HG03139 (cell line): ENCODE data around the gene SEMA3D.
A peak's percentile ranks its signal among the peaks of the same experiment; 100 is the strongest.

Experiments
- ATAC-seq: cut with Tn5 transposase; IDR thresholded peaks from one replicate; pipeline ENCODE4 v1.9.1; 2021; ENCODE audit not compliant: unreplicated experiment

The SEMA3D gene

DNA sequence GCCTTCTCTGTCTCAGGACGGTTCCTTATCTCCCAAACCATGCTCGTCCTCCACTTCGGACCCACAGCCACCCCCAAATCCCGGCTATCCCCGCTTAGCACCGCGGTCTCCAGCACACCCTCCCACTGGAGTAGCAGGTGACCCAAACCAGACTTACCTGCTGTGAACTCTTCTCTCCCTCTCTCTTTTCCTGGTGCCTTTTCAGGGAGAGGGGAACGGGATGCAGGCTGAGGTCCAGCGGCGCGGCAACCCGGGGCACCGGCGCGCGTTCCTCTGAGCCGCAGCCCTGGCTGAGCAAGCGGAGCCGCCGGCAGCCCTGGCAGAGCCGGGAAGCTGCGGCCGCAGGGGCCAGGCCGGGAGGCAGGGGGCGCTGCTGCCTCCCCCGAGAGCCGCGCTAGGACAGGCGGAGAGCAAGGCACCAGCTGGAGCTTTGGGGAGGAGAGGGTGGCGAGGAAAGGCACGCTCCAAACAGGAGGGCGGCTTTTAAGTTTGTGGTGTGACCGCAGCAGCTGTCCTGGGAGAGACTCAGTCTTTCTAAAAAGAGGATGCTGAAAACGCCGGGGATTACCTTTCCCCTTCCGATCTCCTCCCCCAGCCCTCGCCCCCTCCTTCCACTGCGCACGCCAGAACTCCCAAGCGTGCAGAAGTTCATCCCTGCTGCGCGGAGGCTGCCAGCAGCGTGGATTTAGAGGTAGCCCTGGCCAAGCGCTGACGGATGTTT lies at the start of gene SEMA3D:
SEMA3D (minus strand) TSS at position 536 of the 721 bp plus-strand sequence. CDS start 65,165 bp downstream, outside the sequence.
- peak; percentile 95 for ATAC-seq

- ATAC-seq = no peak
These were observed 47.9 kb upstream of the SEMA3D start for GRCh38 chr7:85234730-85235129.

GRCh38 chr7:85232068-85232467 lies 45.2 kb upstream of the SEMA3D start:
- ATAC-seq = no peak

- no peak for ATAC-seq
These were observed 43.8 kb upstream of the SEMA3D start for GRCh38 chr7:85230623-85231022.

DNA sequence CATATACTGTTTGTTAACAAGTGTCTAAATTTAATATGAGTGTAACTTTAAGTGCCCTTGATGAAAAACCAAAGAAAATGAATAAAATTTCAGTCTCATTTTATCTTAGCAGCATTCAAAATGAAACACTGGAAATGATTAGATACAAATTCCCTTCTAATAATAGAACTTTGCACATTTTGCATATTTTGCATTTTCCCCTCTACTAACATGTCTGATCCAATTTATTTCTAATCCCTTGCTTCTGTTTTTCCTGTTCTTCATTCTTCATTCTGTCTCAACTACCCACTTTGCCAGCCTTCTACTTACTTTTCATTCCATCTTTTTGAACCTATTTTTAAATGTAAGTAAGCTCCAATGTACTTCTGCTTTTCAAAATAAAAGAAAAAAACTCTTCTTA lies 42.7 kb upstream of the SEMA3D start:
- no peak for ATAC-seq

GRCh38 chr7:85226361-85227085 lies 39.7 kb upstream of the SEMA3D start:
- ATAC-seq = no peak

DNA sequence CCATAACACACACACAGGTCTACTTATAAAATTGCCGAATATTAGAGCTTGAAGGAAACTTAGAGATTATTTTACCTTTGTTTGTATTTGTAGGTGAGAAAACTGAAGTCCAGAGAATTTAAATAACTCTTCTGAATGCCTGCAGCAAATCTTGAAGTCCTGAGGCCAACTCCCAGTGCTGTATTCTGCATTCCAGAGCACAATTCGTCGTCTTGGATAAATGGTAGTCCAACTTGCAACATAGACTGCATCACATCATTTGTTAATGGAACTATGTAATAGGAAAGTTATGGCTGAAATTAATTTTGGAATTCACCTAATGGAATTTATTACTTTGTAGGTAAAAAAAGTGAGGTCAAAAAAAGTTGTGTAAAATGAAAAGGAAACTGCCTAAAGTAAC lies 37.3 kb upstream of the SEMA3D start:
- ATAC-seq = no peak

DNA sequence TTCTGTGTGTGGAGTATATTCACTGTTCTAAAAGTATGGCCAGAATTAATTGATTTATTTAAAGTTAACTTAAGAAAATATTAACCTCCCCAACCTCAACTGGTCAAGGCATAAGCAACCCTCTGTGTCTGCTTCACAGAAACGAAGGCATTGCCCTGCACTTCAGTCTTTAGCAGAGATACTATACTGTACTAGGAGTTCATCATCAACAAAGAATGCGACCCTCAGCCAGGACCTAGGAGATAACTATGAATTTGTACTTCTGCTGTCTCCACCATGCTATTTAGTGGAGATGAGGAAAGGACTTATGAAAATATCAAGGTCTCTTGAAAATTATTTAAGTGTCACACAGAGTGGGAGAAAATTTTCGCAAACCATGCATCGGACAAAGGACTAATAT lies 35.7 kb upstream of the SEMA3D start:
- ATAC-seq = no peak

DNA sequence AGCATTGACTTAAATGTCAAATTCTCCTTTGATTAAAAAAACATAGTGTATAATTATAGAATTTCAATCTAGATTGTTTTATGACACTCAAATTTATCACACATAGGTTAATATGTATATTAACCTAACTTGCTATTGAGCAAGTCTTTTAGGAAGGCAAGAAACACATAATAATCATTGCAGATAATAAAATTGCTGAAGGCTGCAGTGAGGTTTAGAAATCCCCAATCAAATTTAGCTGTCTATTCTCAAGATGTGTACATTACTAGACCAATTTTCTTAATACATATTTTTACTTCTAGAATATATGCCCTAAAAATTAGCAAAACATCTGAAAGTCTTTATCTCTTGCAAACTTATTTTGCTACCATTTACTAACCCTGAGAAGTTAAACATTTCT lies 34.9 kb upstream of the SEMA3D start:
- ATAC-seq = no peak

DNA sequence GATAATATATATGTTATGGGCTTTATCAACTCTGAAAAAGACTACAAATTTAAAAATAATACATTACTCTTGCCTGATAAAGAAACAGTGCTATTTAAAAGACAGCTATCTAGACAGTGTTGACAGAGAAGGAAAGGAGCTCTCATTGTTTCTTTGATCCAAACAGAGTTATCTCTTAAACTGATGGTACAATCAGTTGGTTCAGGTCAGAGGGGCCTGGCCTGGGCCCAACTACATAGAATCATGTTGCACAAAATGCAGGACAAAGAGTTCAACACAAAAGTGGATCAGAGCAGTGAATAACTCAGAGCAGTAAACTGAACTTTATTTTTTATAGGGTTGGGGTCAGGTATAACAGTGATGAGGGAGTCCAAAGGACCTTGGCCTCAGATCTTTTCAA lies 33.8 kb upstream of the SEMA3D start:
- no peak for ATAC-seq

GRCh38 chr7:85220023-85220422 lies 33.2 kb upstream of the SEMA3D start:
- no peak for ATAC-seq

DNA sequence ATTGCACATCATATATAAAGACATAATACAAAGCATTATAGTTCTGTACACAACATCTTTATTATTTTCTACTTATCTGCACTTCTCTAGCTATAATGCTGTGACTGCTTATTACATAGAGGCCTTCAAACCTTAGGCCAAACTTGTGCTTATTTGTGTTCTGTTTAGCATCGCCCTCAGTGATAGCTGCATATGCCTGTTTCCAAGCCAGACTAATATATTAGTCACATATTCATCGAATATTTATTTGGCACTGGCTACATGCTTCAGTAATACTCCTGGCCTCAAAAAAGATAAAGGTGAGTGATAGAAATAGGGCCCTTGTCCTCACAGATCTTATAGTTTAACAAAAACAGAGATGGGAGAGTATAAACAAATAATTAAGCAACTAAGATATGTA lies 30.2 kb upstream of the SEMA3D start:
- ATAC-seq = no peak

GRCh38 chr7:85215098-85215497 lies 28.2 kb upstream of the SEMA3D start:
- ATAC-seq = peak; percentile 83

DNA sequence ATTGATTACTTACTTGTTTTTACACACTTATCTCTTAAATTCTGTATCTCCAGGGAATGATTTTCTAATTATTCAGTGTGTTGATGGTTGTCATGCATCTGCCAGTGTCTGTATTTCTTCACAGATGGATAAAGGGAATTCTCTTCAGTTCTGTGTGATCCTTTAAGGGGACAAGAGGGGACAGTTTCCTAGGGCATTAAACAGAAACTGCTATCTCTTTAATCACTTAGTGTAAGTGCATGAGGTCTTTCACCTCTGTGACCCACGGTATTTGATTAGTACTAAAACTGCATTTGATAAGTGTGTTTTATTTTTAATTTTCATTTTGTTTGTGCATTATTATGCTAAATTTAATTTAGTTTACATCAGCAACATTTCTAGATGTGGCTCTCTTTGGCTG lies 26.6 kb upstream of the SEMA3D start:
- no peak for ATAC-seq

DNA sequence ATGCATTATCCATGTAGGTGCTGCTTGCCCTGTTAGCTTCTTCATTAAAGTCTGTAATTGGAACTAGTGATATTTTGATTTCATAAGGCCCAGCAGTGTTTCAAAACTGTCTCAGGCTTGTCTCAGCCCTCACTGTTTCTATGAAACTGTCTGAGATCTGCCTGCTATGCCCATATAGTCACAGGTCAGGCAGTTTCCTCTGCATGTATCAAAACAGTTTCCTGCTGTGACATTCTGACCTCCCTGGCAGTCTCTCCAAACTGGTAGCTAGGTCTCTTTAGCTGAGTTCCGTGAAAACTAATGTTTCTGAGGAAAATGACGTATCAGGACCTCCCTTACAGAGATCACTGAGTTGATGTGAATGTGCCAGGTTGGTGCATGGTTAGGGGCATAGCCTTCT lies 18.9 kb upstream of the SEMA3D start:
- no peak for ATAC-seq

DNA sequence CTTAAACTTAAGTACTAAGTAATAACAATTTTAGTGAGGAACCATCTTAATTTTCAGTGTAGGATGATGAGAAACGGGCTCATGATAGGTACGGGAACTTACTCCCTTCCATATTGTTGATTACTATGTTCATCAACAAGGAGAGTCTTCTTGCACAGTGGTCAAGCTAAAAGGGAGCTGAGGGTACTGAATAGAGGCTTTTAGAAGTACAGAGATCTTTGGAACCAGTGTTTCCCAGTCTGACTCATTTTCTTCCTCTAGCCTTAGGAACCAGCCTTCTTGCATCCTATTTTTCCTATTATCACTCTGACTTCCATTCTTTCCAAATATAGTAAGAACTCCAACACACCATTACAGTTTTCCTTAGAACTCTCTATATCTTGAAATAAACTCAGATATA lies 17.6 kb upstream of the SEMA3D start:
- no peak for ATAC-seq

DNA sequence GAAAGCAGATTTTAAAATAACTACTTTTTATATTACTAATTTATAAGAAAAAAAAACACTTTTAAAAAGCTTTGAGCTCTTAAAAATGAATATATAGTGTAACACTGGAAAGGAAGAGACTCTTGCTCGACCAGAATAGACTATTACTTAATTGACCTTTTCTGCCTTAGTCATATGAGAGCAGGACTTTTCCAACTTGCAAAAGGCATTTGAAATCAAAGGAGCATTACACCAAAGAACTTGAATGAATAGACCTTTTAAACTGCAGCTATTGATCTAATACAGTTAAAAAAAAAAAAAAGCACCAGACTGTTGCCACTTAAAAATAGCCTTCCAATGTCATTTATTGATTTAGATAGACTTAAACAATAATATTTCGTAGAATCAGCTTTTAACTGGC lies 17.2 kb upstream of the SEMA3D start:
- ATAC-seq = no peak

- no peak for ATAC-seq
These were observed 14.4 kb upstream of the SEMA3D start for GRCh38 chr7:85201209-85201608.

GRCh38 chr7:85196696-85197095 lies 9.8 kb upstream of the SEMA3D start:
- ATAC-seq = no peak

GRCh38 chr7:85191383-85191782 lies 4.5 kb upstream of the SEMA3D start:
- no peak for ATAC-seq

DNA sequence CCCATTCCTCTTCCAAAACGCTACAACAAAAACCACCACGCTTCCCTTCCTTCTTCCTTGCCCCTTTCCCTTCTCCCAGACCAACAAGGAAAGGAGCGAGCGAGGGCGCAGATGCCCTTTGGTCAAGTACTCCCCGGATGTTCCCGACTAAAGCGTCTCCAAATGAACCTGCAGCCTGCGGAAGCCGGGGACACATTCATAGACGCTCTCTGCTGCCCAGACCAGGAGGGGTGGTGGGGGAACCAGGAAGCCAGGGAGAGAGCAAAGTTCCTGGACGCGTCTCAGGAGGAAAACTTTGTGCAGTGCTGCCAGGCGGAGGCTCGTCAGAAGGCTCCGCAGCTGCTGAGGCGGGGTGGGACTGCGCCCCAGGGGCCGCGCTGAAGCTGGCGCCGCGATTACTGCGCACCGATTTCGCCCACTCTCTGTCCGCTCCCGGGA lies 754 bp downstream of the SEMA3D start:
- ATAC-seq = peak; percentile 24

DNA sequence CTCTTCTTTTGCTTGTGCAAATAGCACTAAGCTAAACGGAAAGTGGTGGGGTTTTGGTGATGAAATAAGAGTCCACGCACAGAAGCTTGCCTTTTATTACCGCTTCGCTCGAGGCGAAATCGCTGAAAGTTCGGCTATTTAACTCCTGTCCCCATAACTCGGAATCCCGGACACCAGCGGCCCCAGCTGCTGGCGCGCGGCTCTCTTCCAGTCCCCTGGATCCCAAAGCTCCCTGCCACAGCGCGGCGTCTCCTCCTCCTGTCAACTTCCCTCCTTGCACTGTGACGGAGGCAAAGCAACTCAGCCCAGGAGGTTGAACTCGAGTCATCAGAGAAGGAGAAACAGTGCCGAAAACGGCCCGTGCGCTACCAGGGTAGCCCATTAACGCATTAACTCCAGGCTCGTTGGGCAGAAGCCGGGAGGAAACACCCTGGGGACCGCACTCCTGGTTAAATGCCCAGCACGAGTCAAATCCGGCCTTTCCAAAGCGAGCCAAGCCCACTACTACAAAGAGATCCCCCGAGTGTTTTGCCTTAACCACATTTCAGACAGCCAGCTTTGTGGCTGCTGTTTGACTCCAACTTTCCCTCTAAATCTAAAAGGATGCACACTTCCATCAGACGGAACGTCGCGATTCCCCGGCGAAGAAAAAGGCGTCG lies 1.3 kb downstream of the SEMA3D start:
- no peak for ATAC-seq
